MG63 (cell line): Measurements from ENCODE around the gene RRAGD. TPM values are rescaled to one million over a fixed set of nuclear protein-coding genes. Genes with fewer than 3 reads are reported as not detected.
"Not testable (repeated sequence)": the region's sequence is repeated elsewhere in the genome, so short reads cannot be mapped to it uniquely, and the experiment has no call there.

ENCODE experiments used
- DNase-seq: peaks from one replicate; pipeline ENCODE4 v3.0.0-alpha.2; 2020
- H3K27me3 ChIP-seq: fragments of 250-450 bp; sonication (Bioruptor Pico); 2 replicates; pipeline ENCODE4 v1.5.1; 2020; ENCODE audit warnings: mild to moderate bottlenecking, moderate library complexity
- H3K36me3 ChIP-seq: fragments of 250-450 bp; sonication (Bioruptor Pico); 2 replicates; pipeline ENCODE4 v1.5.1; 2020; ENCODE audit warnings: mild to moderate bottlenecking, moderate library complexity
- H3K4me3 ChIP-seq: fragments of 250-450 bp; sonication (Bioruptor Pico); 2 replicates; pipeline ENCODE4 v1.5.1; 2020; ENCODE audit warnings: mild to moderate bottlenecking, moderate library complexity
- H3K9me3 ChIP-seq: fragments of 250-450 bp; sonication (Bioruptor Pico); 2 replicates; pipeline ENCODE4 v1.5.1; 2020; ENCODE audit warnings: mild to moderate bottlenecking, moderate library complexity
- total RNA-seq: library from RNA; depleted of rRNA; stranded (reverse); fragments of >200 nt; shearing (Covaris generic); gene quantifications from 2 replicates; pipeline ENCODE4 v1.2.3, GENCODE V29; 2014; ENCODE audit warnings: low replicate concordance

RRAGD gene
- total RNA-seq, 1 experiment from 2014 or later: 1.1 TPM

GRCh38 chr6:89430201-89430962 is 18.3 kb upstream of the RRAGD start:
- H3K4me3 ChIP-seq: no peak overlapping the region
- DNase-seq: no peak
- H3K9me3 ChIP-seq: no peaks in the 10 kb centered on the region
- peaks cover 6% of the 10 kb centered on the region for H3K27me3 ChIP-seq
- H3K36me3 ChIP-seq: no peaks in the 10 kb centered on the region

DNA sequence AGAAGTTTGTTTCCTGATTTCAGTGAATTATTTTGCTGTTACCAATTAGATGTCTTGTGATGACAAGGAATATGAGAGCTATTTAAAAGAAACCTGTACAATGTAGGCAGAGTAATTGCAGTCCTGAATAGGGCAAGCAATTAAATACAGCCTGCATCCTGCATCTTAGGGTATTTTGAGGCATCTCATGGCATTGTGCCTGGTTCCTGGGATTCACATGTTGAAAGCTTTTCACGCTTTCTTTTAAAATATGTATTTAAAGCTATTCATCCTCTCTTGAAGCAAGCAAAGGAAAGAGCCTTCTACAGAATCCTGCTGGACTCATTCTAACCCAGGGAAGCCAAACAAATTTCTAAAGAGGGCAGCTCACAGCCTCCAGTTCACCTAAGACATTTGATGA is 4.7 kb upstream of the RRAGD start:
- Histone ChIP-seq H3K27me3 (no peaks in the 10 kb centered on the region; the same call in 1 of the 2 replicates), H3K9me3 (no peaks in the 10 kb centered on the region), H3K4me3 (no peak overlapping the region), H3K36me3 (no peaks in the 10 kb centered on the region)
- no peak for DNase-seq

GRCh38 chr6:89415185-89415584 is 3.1 kb upstream of the RRAGD start:
- no peak for DNase-seq
- no peaks in the 10 kb centered on the region for H3K36me3 ChIP-seq
- H3K9me3 ChIP-seq: no peaks in the 10 kb centered on the region
- no peak overlapping the region for H3K4me3 ChIP-seq
- H3K27me3 ChIP-seq: peaks cover 7% of the 10 kb centered on the region; the same call in 1 of the 2 replicates

DNA sequence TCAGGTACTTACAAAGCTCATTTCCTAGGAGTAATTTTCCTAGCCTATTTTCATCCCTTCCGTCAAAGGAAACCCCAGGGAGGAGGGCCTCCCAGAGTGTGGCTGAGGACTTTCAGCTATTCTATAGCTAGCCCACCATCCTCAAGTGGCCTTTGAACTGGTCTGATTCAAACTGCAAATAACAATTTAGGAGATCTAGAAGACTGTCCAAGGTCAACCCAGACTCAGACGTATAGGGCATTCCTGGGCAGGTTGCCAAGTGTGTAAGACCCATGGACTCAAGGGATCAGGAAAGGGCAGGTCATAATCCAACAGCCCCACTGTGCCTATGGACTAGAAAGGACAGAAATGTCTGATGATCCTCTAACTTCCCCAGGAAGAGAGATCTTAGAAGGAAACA is 2.1 kb upstream of the RRAGD start:
- H3K36me3 ChIP-seq: no peaks in the 10 kb centered on the region
- no peak for DNase-seq
- no peaks in the 10 kb centered on the region for H3K9me3 ChIP-seq
- no peak overlapping the region for H3K4me3 ChIP-seq
- peaks cover 7% of the 10 kb centered on the region; the same call in 1 of the 2 replicates for H3K27me3 ChIP-seq

DNA sequence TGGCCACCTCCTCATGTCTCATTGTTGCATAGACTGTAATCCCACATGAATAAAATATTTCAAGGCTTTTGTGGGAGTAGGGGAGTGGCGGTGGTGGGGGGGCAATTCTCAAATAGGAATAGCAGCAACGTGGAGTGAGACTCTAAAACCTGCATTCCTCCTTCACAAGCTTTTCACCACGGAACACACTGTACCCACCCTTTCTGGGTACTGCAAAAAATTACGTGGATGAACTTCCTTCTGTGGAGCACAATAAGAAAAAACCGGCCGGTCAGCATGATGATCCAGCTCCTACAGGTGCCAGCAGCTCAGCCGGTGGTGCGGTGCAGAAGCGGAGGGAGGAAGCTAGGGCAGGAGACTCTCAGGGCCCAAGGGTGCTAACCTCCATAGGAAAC is 930 bp upstream of the RRAGD start:
- Histone ChIP-seq H3K27me3 (peaks cover 7% of the 10 kb centered on the region; the same call in 1 of the 2 replicates), H3K4me3 (no peak overlapping the region), H3K36me3 (no peaks in the 10 kb centered on the region), H3K9me3 (no peaks in the 10 kb centered on the region)
- DNase-seq: no peak

DNA sequence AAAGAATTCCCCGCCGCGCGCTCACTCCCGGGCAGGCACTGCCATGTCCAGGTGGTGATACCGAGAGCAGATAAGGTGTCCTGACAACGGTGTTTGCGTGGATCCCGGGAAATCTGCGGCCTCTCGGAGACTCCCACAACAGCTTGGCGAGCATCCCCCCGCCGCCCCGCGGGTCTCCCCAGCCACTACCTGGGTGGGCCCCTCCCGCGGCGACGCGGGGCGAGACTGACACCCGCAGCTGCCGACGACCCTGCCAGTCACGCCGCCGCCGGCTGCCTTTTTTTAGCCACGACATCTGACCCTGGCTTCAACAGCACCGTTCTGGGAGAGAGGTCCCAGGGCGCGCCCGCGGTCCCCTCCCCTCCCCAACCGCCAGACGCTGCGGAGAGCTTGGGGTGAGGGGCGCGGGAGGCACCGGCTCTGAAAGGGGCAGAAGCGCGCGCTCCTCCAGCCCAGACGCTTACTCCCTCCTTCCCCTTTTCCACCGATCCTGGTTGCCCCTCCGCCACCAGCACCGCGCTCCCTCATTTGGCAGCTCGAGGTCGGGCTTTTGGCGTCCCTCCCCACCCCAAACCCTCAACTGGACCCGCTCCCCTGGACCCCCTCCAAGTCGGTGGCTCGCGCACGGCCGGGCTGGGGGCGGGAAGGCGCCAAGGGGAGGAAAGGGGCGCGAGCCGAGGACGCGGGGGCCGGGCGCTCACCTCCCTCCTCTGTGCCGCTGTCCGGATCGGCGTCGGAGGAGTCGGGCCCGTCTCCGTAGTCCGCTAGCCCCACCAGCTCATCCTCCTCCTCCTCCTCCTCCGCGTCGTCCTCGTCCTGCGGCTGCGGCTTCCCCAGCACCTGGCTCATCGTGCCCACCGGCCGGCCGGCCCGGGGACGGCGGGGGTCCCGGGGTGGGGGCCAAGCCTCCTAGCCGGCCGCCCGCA is 665 bp downstream of the RRAGD start:
- peak overlapping the region; percentile 52 for H3K4me3 ChIP-seq
- H3K9me3 ChIP-seq: no peaks in the 10 kb centered on the region
- H3K36me3 ChIP-seq: no peaks in the 10 kb centered on the region
- DNase-seq: peak; percentile 31
- H3K27me3 ChIP-seq: peaks cover 7% of the 10 kb centered on the region; the same call in 1 of the 2 replicates

DNA sequence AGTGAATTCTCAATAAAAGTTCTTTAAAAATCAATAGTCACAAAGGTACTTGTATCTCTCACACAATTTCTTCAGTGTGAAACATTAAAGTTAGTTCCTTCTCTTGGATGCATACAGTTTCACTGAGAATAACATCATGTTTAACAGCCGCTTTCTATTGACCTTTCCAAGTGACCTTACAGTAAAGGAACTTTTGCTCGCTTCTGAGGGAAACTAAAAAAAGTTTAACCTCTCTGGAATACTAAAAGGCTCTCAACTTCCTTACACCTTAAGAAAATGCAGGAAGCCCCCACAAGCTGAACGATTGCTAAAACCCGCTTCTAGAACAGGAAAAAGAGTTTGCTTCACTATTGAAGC is 1.3 kb downstream of the RRAGD start:
- Histone ChIP-seq H3K9me3 (no peaks in the 10 kb centered on the region), H3K36me3 (no peaks in the 10 kb centered on the region), H3K27me3 (peaks cover 7% of the 10 kb centered on the region; the same call in 1 of the 2 replicates), H3K4me3 (peak overlapping the region; percentile 52)
- no peak for DNase-seq

GRCh38 chr6:89410231-89410761 is 1.8 kb downstream of the RRAGD start:
- no peaks in the 10 kb centered on the region for H3K36me3 ChIP-seq
- no peak for DNase-seq
- H3K27me3 ChIP-seq: peaks cover 7% of the 10 kb centered on the region; the same call in 1 of the 2 replicates
- H3K4me3 ChIP-seq: no peak overlapping the region
- no peaks in the 10 kb centered on the region for H3K9me3 ChIP-seq

DNA sequence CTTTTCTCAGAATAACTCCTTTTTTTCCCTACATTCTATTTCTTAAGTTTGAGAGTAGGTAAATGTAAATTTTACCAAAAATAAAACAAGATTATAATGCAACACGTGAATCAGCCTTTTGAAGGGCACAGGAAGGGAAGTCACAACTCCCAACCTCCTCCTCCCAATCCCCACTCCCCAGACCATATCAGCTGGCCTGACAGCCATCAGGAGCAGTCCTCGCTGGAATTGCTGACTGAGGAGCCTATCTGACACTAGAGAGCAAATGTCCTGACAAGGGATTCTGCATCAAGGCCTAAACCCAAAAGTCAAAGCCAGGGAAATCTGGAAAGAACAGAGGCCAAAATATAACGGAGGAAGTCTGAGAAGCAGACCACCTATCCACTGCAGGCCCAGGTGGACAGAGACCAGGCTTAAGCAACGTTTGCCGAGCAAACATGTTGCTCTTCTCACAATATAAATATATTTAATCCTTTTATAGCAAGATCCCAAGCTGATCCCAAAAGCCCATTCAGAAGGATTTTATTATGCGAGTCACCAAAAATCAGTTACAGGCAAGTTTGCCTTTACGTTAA is 2.5 kb downstream of the RRAGD start:
- Histone ChIP-seq H3K9me3 (no peaks in the 10 kb centered on the region), H3K4me3 (no peak overlapping the region), H3K27me3 (peaks cover 7% of the 10 kb centered on the region; the same call in 1 of the 2 replicates), H3K36me3 (no peaks in the 10 kb centered on the region)
- DNase-seq: no peak

DNA sequence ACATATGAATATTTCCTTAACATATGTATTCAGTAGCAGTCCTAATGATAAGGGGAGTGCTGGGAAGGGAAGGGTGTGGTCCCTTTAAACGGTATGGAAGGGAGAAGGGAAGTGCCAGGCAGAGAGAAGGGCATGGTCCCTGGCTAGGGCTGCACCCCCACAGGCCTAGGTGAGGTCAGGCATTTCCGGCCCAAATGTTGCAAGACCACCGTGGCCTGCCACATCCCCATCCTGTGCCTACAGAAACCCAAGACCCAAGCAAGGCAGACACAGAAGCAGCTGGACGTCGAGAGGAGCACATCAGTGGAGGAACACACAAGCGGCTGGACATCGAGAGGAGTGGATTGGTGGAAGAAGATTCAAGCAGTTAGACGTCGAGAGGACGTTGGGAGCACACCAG is 5.9 kb downstream of the RRAGD start:
- peaks cover 2% of the 10 kb centered on the region; the same call in 1 of the 2 replicates for H3K27me3 ChIP-seq
- DNase-seq: no peak
- no peaks in the 10 kb centered on the region for H3K36me3 ChIP-seq
- H3K9me3 ChIP-seq: no peaks in the 10 kb centered on the region
- H3K4me3 ChIP-seq: no peak overlapping the region

DNA sequence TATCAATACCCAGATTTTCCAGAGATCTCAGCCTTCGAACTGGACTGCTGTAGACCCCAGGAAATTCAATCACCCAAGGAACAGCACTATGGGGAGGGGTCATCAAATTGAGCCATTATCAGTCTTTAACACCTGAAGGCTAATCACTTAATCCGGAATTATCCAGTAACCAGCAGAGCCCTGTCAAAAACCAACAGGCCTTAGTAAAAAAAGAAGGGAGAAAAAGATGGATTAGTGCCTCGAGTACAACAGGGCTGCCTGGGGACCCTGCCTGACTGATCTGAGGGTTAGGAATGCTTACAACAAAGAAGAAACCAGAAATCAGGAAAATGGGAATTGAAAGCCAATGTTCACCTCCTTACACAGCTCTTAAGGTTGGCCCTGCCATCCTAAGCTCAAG is 7.6 kb downstream of the RRAGD start:
- Histone ChIP-seq H3K4me3 (no peak overlapping the region), H3K27me3 (no peaks in the 10 kb centered on the region), H3K9me3 (no peaks in the 10 kb centered on the region), H3K36me3 (no peaks in the 10 kb centered on the region)
- no peak for DNase-seq

DNA sequence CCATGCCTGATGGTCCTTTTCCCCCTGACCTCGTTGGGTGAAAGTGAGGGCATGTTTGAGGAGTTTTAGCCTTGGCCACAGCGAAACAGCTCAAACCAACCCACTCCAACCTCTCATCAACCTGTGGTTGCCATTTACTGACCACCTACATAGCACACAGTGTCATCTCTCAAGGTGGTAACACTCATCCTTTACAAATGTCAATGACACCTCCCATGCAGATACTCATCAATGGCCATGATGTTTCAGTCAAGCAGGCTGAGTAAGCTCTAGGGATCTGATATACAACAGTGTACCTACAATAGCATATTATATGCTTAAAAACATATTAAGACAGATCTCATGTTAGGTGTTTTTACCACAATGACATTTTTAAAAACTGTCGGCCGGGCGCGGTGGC is 9.3 kb downstream of the RRAGD start:
- Histone ChIP-seq H3K36me3 (no peaks in the 10 kb centered on the region), H3K27me3 (no peaks in the 10 kb centered on the region), H3K4me3 (no peak overlapping the region), H3K9me3 (no peaks in the 10 kb centered on the region)
- DNase-seq: no peak

GRCh38 chr6:89400912-89401399 is 11.1 kb downstream of the RRAGD start:
- Histone ChIP-seq H3K36me3 (no peaks in the 10 kb centered on the region), H3K9me3 (no peaks in the 10 kb centered on the region), H3K4me3 (no peak overlapping the region), H3K27me3 (no peaks in the 10 kb centered on the region)
- no peak for DNase-seq

DNA sequence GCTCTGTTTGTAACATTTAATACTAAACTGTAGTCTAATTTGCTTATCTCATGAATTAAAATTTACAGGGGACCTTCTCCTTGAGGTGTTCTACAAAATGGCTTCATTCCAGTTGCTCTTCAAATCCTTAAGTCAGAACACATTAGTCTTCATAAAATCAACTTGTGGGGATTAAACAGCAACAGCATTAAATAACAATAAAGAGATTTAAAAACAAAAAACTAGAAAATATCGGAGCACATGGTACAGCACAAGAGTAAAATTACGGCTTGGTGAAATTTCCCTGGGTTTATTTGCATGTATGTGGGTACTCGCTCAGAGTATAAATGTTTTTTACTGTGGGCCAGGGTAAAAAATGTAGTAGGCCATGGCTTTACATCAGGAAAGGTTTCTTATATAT is 12.0 kb downstream of the RRAGD start:
- DNase-seq: no peak
- H3K27me3 ChIP-seq: no peaks in the 10 kb centered on the region
- H3K36me3 ChIP-seq: no peaks in the 10 kb centered on the region
- no peaks in the 10 kb centered on the region for H3K9me3 ChIP-seq
- H3K4me3 ChIP-seq: no peak overlapping the region

DNA sequence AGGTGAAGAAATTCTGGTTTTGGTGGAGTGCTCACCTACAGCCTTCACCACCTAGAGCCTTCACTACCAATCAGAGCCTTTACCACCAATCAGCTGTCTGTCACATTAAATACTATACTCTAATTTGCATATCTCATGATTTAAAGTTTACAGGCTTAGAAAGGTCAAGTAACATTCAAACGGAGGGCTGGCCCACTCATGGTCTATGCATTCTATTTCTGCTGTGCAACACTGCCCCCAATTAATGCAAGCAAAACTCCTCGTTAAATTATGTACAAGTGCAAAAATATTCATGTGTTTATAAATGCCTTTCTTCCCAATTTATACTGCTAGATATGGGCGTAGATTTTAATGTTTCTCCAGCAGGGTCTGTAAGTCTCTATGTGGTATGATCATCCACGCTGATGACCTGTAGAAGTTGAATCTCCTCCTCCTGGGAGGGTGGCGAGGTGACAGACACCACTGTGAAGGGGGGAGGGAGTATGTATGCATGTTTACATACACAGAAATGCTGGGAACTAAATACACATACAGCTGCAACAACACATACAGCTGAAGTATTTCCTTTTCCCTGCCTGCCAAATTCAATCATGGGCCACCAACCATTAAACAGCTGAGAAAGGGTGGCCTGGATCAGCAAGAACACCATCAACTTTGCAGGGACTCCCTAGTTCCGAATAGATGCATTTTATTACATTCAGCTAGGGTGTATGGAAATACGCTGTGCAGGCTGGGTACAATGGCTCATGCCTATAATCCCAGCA is 13.1 kb downstream of the RRAGD start:
- no peak for DNase-seq
- H3K36me3 ChIP-seq: no peaks in the 10 kb centered on the region

DNA sequence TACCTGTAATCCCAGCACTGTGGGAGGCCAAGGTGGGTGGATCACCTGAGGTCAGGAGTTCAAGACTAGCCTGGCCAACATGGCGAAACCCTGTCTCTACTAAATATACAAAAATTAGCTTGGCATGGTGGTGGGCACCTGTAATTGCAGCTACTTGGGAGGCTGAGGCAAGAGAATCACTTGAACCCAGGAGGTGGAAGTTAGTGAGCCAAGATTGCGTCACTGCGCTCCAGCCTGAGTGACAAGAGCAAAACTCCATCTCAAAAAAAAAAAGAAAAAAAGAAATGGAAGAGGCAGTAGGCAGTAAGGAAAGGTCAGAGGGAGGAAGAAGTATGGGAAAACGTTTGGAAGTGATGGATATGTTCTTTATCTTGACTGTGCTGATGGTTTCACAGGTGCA is 14.2 kb downstream of the RRAGD start:
- not testable (repeated sequence) for H3K4me3 ChIP-seq, DNase-seq, H3K9me3 ChIP-seq, H3K27me3 ChIP-seq, H3K36me3 ChIP-seq

More for the DNA sequence above, 13.1 kb downstream of the RRAGD start:
- 0 out of 2 replicates have a peak, but pooled peaks cover 2% of the 10 kb centered on the region for H3K27me3 ChIP-seq
- H3K4me3 ChIP-seq: no peak overlapping the region
- H3K9me3 ChIP-seq: no peaks in the 10 kb centered on the region
